ENCODE data around the gene ACHE. TPM values are rescaled to one million over a fixed set of nuclear protein-coding genes. Genes with fewer than 3 reads are reported as not detected.

Gene ACHE
- total RNA-seq, 1 donor, result 0.27 TPM

- no peak for DNase-seq (ENCODE audit: low read depth in 2 of 3, low spot score in 2 of 3)
Observed at GRCh38 chr7:100897772-100898454, 2.2 kb upstream of the ACHE start.

- DNase-seq (ENCODE audit: low read depth in 2 of 3, low spot score in 2 of 3), result peak in 2 of 3 donors; percentile 41 to 53
Observed at GRCh38 chr7:100896732-100897608, 1.3 kb upstream of the ACHE start.

GRCh38 chr7:100895956-100896731 lies 456 bp upstream of the ACHE start:
- DNase-seq (ENCODE audit: low read depth in 2 of 3, low spot score in 2 of 3), result peak in 2 of 3 donors; percentile 24 to 37

GRCh38 chr7:100894860-100895700 lies 608 bp downstream of the ACHE start:
- DNase-seq (ENCODE audit: low read depth in 2 of 3, low spot score in 2 of 3), result peak in 2 of 3 donors; percentile 34 to 59

- no peak for DNase-seq (ENCODE audit: low read depth in 2 of 3, low spot score in 2 of 3)
Observed at GRCh38 chr7:100893910-100894721, 1.6 kb downstream of the ACHE start.

GRCh38 chr7:100893318-100893895 lies 2.3 kb downstream of the ACHE start:
- DNase-seq (ENCODE audit: low read depth in 2 of 3, low spot score in 2 of 3), result no peak

- no peak for DNase-seq (ENCODE audit: low read depth in 2 of 3, low spot score in 2 of 3)
Observed at GRCh38 chr7:100892364-100893317, 3.0 kb downstream of the ACHE start.

- DNase-seq (ENCODE audit: low read depth in 2 of 3, low spot score in 2 of 3), result no peak
Observed at GRCh38 chr7:100891568-100892247, 4.0 kb downstream of the ACHE start.

- no peak for DNase-seq (ENCODE audit: low read depth in 2 of 3, low spot score in 2 of 3)
Observed at GRCh38 chr7:100890653-100891567, 4.8 kb downstream of the ACHE start.

GRCh38 chr7:100888988-100889750 lies 6.5 kb downstream of the ACHE start, which contains the start of gene UFSP1:
UFSP1 (minus strand) TSS chr7:100889715; CDS start chr7:100889271, 444 bp downstream.
- DNase-seq (ENCODE audit: low read depth in 2 of 3, low spot score in 2 of 3), result no peak

GRCh38 chr7:100888291-100888987 lies 7.2 kb downstream of the ACHE start:
- DNase-seq (ENCODE audit: low read depth in 2 of 3, low spot score in 2 of 3), result no peak

GRCh38 chr7:100887516-100888290 lies 8.0 kb downstream of the ACHE start:
- DNase-seq (ENCODE audit: low read depth in 2 of 3, low spot score in 2 of 3), result peak in 2 of 3 donors; percentile 80 to 89

GRCh38 chr7:100886936-100887515 lies 8.7 kb downstream of the ACHE start:
- no peak for DNase-seq (ENCODE audit: low read depth in 2 of 3, low spot score in 2 of 3)
